Neuron (in vitro differentiated cells): ENCODE measurements around the gene COTL1.

Experiments used
- H2AFZ ChIP-seq: one replicate; pipeline ENCODE4 v1.6.1; 2013; ENCODE audit warnings: low read depth, mild to moderate bottlenecking, inconsistent platforms, low read length, moderate library complexity
- H3K27me3 ChIP-seq: one replicate; pipeline ENCODE4 v1.6.1; 2013; ENCODE audit warnings: low read length; ENCODE audit not compliant: insufficient read depth
- H3K36me3 ChIP-seq: one replicate; pipeline ENCODE4 v1.6.1; 2013; ENCODE audit warnings: low read length; ENCODE audit not compliant: insufficient read depth
- H3K4me1 ChIP-seq: one replicate; pipeline ENCODE4 v1.6.1; 2013; ENCODE audit warnings: low read length; ENCODE audit not compliant: insufficient read depth
- H3K4me3 ChIP-seq: 2 replicates; pipeline ENCODE4 v1.5.1; 2013; ENCODE audit warnings: mild to moderate bottlenecking, low read length, moderate library complexity
- H3K9me3 ChIP-seq: one replicate; pipeline ENCODE4 v1.6.1; 2013; ENCODE audit warnings: low read length

The COTL1 gene

DNA sequence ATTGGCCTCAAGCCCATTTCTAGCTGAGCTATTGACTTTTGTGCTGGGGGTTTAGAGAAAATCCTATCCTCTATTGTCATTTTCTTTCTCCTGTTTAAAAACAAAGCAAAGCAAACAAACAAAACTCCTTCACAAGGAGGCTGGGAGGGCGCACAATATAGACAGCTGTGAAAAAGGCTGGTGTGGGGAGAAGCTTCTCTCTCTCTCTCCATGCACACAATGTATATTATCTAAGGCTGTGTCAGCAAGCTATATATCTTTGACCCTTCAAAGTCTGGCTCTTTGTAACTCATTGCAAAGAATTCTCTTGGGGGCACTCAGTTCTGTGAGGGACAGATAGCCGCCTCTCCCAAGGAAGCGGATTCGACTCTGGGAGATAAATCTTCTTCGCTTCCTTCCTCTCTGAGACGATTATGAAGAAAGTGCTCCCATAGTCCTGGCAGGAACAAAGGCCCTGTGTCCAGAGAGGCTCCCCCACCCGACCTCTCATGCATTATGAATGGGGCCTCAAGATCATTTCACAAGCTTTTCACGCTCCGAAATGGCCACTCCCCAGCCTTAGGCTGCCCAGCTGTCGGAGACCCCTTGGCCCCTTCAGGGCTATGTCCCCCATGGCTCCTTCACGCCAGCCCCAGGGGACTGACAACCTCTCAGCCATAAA lies 80.3 kb downstream of the COTL1 start:
- Histone ChIP-seq H3K9me3 (no peaks in the 10 kb centered on the region), H2AFZ (no peak overlapping the region), H3K4me1 (peaks cover 46% of the 10 kb centered on the region), H3K36me3 (no peaks in the 10 kb centered on the region), H3K4me3 (no peak overlapping the region), H3K27me3 (no peaks in the 10 kb centered on the region)

DNA sequence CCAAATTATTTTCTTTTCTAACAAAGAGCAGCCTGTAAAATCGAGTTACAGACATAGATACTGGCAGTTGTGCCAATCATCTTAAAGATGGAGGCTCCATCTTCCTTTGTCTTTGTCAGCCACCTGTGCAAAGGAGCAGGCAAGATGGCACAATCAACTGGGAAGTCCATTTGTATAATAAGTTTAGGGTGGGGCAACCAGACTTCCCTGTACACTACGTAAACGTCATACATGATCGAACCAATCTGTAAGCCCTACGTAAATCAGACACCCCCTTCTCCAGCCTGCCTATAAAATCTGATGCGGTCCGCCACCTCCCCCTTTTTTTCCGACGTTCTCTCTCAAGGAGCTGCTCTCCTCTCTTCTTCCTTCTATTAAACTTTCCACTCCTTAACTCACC lies 82.0 kb downstream of the COTL1 start:
- Histone ChIP-seq H3K4me3 (no peak overlapping the region), H2AFZ (no peak overlapping the region)

DNA sequence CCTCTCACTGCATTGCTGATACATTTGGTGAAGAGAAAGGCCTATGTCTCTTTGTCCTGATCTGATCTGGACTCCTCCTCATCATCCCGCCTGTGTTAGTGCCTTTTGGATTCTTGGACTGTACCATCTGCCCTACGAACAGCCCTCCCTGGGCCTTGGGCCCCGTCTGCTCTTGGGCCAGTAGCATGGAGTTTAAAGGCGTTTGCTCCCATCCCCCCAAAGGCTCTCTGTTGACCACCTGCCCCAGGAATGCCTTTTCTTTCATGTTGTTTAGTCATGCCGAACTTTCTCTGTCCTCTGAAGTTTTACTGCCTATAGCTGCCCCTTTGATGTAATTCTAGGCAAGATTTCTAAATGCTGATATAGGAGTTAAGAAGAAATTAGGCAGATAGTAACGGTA lies 82.5 kb downstream of the COTL1 start:
- Histone ChIP-seq H3K4me1 (peaks cover 59% of the 10 kb centered on the region), H3K27me3 (no peaks in the 10 kb centered on the region), H3K36me3 (no peaks in the 10 kb centered on the region), H2AFZ (no peak overlapping the region), H3K4me3 (no peak overlapping the region), H3K9me3 (no peaks in the 10 kb centered on the region)

More for the DNA sequence above, 82.0 kb downstream of the COTL1 start:
- H3K36me3 ChIP-seq = no peaks in the 10 kb centered on the region
- H3K4me1 ChIP-seq = peaks cover 59% of the 10 kb centered on the region
- no peaks in the 10 kb centered on the region for H3K27me3 ChIP-seq
- H3K9me3 ChIP-seq = no peaks in the 10 kb centered on the region

DNA sequence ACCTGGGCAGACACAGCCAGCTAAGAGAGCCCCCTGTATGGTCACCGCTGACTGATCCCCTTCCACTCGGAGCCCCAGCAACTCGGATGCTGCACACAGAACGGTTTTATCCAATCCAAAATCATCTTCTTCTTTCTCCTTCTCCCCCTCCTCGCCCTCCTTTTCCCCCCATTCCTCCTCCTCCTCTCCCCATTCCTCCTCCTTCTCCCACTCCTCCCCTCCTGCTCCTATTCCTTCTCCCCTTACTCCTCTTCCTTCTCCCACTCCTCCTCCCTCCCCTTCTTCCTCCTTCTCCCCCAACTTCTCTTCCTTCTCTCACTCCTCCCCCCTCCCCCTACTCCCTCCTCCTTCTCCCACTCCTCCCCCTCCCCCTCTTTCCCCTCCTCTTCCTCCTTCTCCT lies 83.1 kb downstream of the COTL1 start:
- Histone ChIP-seq H3K36me3 (no peaks in the 10 kb centered on the region), H3K9me3 (no peaks in the 10 kb centered on the region), H2AFZ (no peak overlapping the region), H3K4me1 (peaks cover 59% of the 10 kb centered on the region), H3K4me3 (no peak overlapping the region), H3K27me3 (no peaks in the 10 kb centered on the region)

DNA sequence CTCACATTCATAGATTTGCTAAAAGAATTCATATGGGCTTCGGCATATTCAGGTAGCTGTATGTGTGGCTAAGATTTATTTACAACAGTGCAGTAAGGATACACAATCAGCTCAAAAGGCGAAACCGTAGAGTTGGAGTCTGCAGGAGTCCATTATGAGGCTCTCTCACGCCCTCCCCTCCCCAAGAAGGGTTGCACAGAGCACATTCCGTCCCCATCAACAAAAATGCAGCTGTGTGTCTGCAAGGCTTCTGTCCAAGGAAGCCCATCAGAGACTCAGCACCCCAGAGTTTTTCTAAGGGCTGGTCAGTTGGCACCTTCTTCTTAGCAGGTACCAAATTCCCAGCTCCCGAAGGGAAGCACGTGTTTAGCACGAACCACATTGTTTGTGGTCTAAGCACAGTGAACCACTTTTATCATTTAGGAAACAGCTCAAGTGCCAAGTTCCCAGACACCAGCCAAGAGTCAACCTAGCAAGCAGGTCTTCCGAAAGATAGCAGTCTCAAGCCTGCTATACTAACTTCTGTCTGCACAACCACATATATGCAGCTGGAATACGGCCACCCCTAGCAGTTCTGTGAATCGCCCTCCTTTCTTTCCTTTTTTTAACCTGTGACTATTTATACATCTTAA lies 84.9 kb downstream of the COTL1 start:
- peak overlapping the region; percentile 7 for H2AFZ ChIP-seq
- no peak overlapping the region for H3K4me3 ChIP-seq
- peaks cover 3% of the 10 kb centered on the region for H3K9me3 ChIP-seq
- no peaks in the 10 kb centered on the region for H3K27me3 ChIP-seq
- peaks cover 52% of the 10 kb centered on the region for H3K4me1 ChIP-seq
- no peaks in the 10 kb centered on the region for H3K36me3 ChIP-seq

DNA sequence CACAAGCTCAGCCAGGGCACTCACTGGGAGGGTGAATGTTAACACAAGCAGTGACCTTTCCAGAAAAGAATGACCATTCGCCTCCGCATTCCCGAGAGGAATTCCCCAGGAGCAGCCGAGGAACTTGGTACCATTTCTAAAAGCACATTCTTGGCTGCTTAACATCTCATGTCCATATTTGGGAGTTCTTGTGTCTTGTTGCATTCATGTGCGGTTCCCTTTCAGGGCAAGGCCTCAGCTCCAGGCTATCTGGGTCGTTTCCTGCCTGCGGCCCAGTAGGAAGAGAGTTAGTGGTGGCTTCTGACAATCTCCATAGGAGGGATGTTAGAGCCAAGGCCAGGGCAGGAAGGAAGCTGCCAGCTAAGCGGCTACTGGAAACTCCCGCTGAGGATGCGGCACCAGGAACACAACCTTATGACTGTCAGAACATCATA lies 85.6 kb downstream of the COTL1 start:
- peak overlapping the region; percentile 7 for H2AFZ ChIP-seq
- H3K4me3 ChIP-seq = no peak overlapping the region
- H3K9me3 ChIP-seq = peaks cover 3% of the 10 kb centered on the region
- peaks cover 47% of the 10 kb centered on the region for H3K4me1 ChIP-seq
- H3K36me3 ChIP-seq = no peaks in the 10 kb centered on the region
- H3K27me3 ChIP-seq = no peaks in the 10 kb centered on the region

DNA sequence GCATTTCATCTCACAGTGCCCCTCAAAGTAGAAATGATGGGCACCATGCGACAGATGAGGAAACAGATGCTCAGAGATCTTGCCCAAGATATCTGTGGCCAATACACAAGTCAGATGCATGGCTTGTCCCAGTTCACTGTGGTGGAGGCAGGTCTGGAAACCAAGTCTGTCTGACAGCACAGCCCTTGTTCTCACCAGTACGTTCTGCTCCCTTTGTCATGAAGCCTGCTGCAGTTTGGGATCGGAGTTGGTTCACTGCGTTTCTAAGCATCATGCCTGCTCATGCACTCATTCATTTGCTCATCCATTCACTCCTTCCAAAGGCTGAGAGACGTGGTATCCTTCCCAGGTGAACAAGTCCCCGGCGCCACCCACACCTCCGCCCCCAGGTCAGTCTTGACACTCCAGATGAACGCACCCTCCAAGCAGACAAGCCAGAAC lies 86.2 kb downstream of the COTL1 start:
- Histone ChIP-seq H3K4me1 (peaks cover 41% of the 10 kb centered on the region), H3K36me3 (no peaks in the 10 kb centered on the region), H3K4me3 (no peak overlapping the region), H3K27me3 (no peaks in the 10 kb centered on the region), H2AFZ (no peak overlapping the region), H3K9me3 (peaks cover 3% of the 10 kb centered on the region)

DNA sequence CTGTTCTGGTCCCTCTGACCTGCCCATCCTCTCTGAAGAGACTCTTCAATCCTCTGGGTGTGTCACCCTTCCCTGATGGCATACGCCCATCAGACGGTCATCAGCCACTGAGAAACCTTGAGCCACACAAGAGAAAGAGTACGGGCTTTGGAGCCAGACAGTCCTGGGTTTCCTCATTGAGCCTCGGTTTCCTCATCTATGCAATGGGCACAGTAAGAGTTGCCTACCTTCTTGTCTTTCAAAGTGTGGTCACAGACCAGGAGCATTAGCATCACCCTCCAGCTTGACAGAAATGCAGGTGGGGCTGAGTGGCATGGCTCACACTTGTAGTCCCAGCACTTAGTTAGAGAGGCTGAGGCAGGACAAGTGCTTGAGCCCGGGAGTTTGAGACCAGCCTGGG lies 87.3 kb downstream of the COTL1 start:
- H3K9me3 ChIP-seq = peaks cover 3% of the 10 kb centered on the region
- no peak overlapping the region for H3K4me3 ChIP-seq
- no peaks in the 10 kb centered on the region for H3K27me3 ChIP-seq
- peaks cover 32% of the 10 kb centered on the region for H3K4me1 ChIP-seq
- no peak overlapping the region for H2AFZ ChIP-seq
- H3K36me3 ChIP-seq = no peaks in the 10 kb centered on the region

DNA sequence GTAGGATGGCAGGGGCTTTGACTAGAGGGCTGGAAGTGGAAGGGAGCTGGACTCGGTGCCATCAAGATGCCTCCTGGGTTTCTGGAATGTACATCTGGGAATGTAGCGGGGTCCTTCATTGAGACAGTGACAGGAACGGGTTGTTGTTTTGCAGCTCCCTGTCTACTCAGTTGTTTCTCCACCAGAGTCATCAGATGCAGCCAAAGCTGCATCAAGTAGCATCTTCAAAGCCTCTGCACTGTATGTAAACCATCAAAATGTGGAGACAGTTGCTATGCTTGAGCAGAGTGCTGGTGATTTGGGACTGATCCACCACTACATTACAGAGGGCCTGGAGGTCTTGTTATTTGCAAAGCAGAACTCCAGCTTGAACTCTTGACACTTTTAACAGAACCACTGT lies 88.3 kb downstream of the COTL1 start:
- Histone ChIP-seq H3K4me3 (no peak overlapping the region), H3K36me3 (no peaks in the 10 kb centered on the region), H3K27me3 (no peaks in the 10 kb centered on the region), H3K4me1 (peaks cover 22% of the 10 kb centered on the region), H3K9me3 (peaks cover 3% of the 10 kb centered on the region), H2AFZ (no peak overlapping the region)

DNA sequence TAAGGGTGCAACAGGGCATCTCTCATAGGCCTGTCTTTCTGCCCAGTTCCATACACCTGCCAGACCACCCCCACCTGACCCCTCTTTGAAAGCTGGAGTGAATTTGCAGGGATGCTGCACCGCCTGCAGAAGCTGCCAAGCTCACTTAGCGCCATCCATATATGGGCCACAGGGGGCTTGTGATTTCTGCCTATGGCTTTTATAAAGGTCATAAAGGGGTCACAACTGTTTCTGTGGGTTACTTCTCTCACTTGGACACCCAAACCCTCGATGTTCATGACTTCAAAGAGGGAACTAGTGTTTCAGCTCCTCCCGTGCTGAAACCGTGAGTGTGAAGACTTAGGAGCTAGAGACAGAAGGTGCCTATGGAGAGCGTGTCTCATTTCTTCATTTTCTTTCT lies 89.6 kb downstream of the COTL1 start:
- Histone ChIP-seq H3K9me3 (peaks cover 3% of the 10 kb centered on the region), H3K36me3 (no peaks in the 10 kb centered on the region), H3K4me3 (no peak overlapping the region), H3K4me1 (peaks cover 20% of the 10 kb centered on the region), H3K27me3 (no peaks in the 10 kb centered on the region), H2AFZ (no peak overlapping the region)

DNA sequence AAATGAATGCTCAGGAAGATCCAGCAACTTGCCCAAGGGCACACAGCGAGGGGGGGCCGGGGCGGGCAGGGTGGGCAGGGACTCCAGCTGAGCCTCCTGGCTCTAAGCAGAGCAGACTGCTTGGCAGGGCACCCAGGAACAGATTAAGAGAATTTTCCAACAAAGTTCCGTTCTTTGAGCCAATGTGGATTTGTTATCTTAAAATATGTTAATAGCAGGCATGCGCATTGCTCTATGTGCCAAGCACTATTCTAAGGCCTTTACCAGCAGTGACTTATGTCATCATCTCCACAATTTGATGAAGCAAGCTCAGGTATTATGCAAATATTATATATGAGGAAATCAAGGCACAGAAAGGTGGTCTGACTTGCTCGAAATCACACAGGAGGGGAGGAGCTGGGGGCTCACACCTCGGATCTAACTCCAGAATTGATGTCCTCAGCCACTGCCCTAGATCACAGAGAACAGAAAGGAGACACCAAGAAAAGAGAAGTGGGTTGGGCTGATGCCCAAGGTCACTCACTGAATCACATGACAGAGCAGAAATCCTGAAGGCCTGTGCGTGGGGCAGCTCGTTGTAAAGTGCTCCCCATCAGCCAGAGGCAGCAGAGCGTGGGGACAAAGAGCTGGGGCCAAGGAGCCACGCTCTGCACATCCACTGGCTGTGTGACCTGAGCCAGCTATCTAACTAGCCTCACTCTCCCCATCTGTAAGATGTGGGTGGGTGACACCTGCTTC lies 90.2 kb downstream of the COTL1 start:
- H3K4me3 ChIP-seq = no peak overlapping the region
- H3K9me3 ChIP-seq = peaks cover 4% of the 10 kb centered on the region
- no peak overlapping the region for H2AFZ ChIP-seq
- peaks cover 14% of the 10 kb centered on the region for H3K4me1 ChIP-seq
- no peaks in the 10 kb centered on the region for H3K27me3 ChIP-seq
- H3K36me3 ChIP-seq = no peaks in the 10 kb centered on the region

DNA sequence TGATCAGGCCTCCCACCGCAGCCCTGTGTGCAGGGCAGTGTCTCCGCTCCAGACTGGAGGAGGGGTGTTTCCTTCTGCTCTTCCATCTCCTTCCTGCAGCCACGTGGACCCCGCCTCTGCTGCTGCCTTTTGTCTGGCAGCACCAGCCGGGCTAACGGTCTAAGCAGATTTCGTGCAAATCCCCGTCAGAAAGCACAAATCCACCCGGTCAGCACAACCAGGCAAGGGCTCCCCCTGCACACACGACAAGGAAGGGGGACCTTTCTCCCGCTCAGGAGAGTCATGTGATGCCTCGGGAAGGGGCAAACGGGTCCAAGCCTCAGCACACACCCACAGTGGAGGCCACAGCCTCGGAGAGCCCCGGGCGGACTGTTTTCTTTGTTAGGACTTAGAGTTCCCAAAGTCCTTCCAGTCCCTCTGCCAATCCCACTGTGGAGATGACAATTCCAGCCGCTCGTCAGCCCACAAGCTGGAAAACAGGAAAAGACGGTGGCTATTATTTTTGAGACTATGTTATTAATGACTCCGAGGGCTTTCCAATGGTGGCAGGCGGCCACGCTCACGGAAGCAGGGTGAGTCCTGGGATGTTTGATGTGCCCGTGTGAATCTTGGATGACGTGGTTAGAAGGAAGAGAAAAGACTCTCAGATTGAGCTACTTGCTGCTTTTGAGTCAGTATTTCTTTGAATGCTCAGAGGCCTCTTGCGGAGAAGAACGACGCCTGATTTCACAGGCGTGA lies 90.9 kb downstream of the COTL1 start:
- peaks cover 6% of the 10 kb centered on the region for H3K9me3 ChIP-seq
- H3K4me3 ChIP-seq = no peak overlapping the region
- peaks cover 6% of the 10 kb centered on the region for H3K4me1 ChIP-seq
- no peaks in the 10 kb centered on the region for H3K36me3 ChIP-seq
- H3K27me3 ChIP-seq = no peaks in the 10 kb centered on the region
- H2AFZ ChIP-seq = peak overlapping the region; percentile 1
